NCI-H2081 treated with DMSO at 0.1 percent for 48 hours (cell line): ENCODE results near the gene FAM161B.
"Not testable (repeated sequence)": the region's sequence is repeated elsewhere in the genome, so short reads cannot be mapped to it uniquely, and the experiment has no call there.

ENCODE experiments used
- DNase-seq: peaks from one replicate; lab custom pipeline; 2025; lab: John Stamatoyannopoulos, UW

Gene FAM161B, protein sequence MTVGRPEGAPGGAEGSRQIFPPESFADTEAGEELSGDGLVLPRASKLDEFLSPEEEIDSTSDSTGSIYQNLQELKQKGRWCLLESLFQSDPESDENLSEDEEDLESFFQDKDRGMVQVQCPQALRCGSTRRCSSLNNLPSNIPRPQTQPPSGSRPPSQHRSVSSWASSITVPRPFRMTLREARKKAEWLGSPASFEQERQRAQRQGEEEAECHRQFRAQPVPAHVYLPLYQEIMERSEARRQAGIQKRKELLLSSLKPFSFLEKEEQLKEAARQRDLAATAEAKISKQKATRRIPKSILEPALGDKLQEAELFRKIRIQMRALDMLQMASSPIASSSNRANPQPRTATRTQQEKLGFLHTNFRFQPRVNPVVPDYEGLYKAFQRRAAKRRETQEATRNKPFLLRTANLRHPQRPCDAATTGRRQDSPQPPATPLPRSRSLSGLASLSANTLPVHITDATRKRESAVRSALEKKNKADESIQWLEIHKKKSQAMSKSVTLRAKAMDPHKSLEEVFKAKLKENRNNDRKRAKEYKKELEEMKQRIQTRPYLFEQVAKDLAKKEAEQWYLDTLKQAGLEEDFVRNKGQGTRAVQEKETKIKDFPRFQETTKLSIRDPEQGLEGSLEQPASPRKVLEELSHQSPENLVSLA

DNA sequence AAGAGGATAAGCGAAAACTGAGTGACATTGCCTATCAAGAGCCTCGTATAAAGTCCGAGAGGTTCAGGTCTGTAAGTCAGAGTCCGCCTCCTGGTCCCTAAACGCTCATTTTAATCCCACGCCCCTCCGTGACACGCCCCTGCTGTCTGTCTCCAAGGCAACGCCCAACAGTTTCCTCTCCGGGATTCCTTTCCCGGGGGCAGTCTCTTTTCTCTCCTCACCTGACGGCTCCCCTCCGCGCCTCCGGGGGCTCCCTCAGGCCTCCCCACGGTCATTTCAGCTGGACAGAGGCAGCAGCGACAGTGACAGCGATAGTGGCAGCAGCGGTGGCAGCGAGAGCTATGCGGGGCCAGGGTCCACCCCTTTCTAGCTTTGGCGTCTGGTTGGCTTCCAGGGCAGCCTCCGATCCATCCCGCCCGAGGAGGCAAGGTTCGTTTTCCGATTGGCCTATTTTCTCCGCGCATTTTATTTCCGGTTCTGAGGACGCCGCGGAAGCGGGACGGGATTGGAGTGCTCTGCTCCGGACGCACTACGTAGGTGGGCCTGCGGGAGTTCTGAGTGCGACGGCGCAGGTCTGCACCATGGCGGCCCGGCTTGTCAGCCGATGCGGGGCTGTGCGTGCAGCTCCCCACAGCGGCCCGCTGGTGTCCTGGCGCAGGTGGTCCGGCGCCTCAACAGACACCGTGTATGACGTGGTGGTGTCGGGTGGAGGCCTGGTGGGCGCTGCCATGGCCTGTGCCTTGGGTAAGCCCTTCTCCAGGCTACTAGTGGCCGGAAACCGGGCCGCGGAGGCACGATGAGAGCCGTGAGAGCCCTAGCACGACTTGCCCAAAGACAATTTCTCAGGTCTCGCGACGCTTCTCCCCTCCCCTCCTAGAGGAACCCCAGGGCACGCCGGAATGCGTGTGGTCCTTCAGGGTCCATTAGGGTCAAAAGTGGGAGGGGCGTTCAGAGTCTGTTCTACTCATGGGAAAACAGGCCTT is at the start of gene FAM161B, which contains the start of gene COQ6:
Gene FAM161B (minus strand): TSS at position 343 of the 983 bp plus-strand sequence. CDS start 68 bp downstream, at position 275.
Gene COQ6 (plus strand): TSS at position 551 of the 983 bp plus-strand sequence. CDS start 31 bp downstream, at position 582.
- peak; percentile 81 for DNase-seq

DNA sequence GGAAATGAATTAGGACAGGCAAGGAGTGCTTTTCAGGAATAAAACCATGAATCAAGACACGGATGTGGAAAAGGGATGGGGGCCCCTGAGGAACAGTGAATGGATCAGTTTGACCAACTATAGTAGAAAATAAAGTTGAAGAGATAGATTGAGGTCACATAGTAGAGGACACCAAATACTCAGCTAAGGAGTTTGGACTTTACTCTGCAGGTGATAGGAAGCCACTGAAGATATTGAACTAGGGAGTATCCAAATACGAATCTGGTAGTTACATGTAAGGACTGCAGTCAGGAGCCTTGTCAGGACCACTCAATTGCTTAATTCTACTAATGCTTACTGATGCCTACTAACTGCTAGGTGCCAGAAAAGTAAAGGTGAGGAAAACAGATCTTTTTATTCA is 48.8 kb upstream of the FAM161B start:
- DNase-seq = no peak

DNA sequence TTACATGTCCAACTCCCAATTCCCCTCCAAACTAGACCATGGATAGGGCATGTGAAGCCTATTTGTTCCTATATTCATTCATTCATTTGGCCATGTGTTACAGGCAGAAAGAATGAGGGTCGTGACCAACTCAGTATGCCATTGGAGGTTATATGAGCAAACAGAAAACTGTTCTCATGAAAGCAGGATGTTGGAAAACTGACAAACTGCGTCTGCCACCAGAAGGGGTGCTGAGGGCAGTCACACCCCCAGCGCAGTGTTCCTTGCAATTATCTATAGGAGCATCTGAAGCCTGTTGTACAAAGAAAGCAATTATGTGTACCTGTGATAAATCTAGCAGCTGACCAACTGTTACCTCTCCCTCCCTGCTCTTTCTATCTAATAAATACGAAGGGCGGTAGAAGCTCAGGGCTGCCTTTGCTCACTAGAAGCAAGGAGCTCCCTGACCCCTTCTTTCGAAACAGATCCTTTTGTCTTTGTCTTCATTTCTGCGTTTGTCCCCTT is 48.1 kb upstream of the FAM161B start:
- DNase-seq = no peak

DNA sequence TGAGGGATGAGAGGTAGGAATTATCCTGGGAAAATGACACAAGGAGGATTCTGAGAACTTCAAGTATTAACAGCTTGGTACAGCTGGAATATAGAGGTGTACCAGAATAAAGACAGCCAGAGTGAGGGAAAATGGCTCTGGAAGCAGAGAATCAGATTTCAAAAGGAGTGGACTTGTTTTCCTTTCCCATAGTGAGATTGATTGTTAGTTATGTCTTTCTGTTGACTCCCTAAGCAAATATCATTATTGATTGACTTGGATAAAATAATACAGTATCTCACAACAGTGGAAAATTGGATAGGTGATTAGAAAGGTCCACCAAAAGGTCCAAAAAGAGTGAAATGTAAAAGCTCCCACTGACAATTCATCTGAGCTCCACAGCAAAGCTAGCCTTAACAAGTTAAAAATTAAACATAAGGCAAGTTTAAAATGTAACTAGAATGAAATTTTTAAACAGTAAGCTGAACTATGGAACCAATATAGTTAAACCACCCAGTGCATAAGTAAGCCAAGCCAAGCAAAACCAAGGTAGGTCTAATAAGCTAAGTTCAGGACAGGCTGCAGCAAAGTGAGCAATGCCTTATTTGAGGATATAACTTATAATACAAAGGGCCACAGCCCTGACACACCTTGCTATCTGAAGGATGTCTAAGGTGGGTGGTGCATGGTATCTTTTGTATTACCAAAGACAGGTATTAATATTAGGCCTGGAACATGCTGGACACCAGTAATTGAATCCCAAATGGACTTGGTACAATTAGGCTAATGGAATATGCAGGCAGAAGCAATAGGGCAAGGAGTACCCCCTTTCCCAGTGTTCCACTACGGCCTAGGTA is 47.4 kb upstream of the FAM161B start:
- no peak for DNase-seq

GRCh38 chr14:73996731-73997107 is 46.8 kb upstream of the FAM161B start:
- DNase-seq = no peak

DNA sequence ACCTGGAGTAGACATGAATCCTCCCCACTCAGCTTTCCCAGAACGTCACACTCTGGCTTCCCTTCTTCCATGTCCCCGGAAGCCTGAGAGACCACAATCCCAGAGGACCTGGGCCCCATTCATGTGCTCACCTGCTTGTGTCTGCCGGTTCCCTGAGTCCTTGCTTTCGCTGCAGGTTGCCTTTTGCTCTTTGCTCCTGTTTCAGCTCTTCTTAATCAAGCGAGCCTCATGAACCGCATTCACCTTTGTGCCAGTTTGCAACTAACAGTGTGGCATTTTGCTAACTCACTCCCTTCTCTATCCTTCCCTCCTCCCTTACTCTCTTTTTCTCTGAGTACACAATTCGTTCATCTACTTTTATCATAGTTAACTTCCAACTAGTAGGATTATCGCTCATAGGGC is 46.1 kb upstream of the FAM161B start:
- no peak for DNase-seq

GRCh38 chr14:73994926-73995325 is 45.0 kb upstream of the FAM161B start:
- not testable (repeated sequence) for DNase-seq

DNA sequence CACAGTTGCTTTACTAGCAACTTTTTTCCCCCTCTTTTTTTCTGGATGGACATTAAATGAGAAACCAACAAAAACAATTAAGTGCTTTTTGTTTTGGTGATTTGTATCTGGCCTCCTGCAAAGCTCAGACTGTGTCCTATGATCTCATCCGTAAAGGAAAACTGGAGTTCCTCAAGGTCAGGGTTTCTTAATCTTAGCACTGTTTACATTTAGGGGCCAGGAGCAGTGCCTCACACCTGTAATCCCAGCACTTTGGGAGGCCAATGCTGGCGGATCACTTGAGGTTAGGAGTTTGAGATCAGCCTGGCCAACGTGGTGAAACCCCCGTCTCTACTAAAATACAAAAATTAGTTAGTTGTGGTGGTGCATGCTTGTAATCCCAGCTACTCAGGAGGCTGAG is 41.2 kb upstream of the FAM161B start:
- no peak for DNase-seq

GRCh38 chr14:73988656-73989055 is 38.8 kb upstream of the FAM161B start:
- DNase-seq = not testable (repeated sequence)

DNA sequence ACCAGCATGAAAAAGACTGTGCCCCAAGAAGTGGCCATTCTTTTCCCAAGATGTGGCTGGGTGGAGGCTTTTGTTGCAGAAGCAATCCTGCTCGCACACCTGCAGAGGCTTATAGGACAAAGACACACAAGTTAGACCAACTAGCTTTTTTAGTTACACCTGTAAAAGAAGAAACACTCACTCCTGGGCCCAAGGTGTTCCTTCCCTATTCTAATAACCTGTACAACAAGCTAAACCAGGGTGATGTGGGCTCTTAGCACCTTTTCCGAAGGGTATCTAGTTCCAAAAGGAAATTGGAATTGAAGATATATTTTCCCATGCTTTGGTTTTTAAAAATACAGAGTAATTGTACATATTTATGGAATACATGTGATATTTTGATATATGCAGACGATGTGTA is 38.2 kb upstream of the FAM161B start:
- DNase-seq = no peak

DNA sequence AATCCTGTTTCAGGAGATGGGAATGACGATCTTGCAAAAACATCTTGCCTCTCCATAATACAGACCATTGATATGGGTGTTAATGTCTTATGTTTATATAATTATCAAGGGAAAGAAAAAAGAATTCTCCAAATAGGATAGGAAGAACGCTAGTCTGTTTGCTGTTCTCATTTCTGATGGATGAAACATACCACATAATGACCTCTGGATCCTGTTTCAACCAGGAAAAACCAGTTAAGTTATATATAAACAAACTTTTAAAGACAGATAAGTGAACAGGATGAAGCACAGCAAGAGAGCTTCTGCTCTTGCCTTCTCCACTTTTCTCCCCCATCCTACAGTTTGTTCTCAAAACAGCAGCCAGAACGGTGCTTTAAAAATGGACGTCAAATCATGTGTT is 28.0 kb upstream of the FAM161B start:
- no peak for DNase-seq

DNA sequence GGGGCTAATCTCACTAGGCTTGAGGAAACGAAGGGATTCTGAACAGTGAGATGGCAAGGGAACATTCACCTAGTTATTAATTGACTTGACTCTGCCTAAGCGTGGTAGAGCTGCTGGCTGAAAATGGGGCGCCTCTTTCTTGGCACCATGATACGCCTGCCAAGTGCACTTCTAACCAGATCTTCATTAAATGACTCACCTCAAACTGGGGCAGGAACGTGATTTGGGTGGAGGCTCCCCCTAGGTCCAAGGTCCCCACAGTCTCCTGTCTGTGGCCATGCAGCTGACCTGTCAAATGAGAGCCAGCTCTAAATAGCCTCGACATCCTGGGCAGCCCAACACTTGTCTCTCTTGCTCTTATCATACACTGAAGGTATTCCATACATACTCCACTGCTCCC is 26.2 kb upstream of the FAM161B start:
- no peak for DNase-seq

GRCh38 chr14:73973497-73973896 is 23.6 kb upstream of the FAM161B start:
- DNase-seq = no peak

- no peak for DNase-seq
Observed at GRCh38 chr14:73968885-73969284, 19.0 kb upstream of the FAM161B start.

GRCh38 chr14:73965216-73965615 is 15.3 kb upstream of the FAM161B start:
- DNase-seq = no peak

DNA sequence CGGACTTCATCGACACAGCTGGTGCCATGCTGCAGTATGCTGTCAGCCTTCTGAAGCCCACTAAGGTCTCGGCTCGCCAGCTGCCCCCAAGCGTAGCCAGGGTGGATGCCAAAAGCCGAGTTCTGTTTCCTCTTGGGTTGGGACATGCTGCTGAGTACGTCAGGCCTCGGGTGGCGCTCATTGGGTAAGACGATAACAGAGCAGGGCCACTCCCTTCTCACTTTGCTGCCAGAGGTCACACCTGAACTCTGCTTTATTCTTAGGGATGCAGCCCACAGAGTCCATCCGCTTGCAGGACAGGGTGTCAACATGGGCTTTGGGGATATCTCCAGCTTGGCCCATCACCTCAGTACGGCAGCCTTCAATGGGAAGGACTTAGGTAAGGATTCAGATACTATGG is 11.3 kb upstream of the FAM161B start:
- no peak for DNase-seq

GRCh38 chr14:73958591-73958990 is 8.7 kb upstream of the FAM161B start:
- no peak for DNase-seq

GRCh38 chr14:73955674-73956073 is 5.8 kb upstream of the FAM161B start:
- no peak for DNase-seq

DNA sequence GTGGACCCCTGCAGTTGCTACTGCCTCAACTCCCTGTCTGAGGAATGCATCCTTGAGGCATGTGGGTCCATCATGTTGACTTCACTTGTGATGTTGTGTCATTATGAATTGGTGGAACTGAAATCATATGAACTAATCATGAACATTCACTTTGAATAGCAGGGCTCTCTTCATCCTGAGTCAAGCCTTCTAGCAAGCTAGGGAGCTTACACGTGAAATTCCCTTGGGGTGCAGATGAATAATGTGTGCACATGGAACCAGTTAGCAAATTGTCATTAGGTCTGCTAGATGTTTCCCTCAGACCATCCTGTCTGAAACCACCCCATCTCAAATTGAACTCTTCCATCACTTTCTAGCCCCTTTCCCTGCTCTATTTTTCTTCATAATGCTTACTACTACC is 3.8 kb upstream of the FAM161B start:
- DNase-seq = no peak

GRCh38 chr14:73945159-73945670 is 4.7 kb downstream of the FAM161B start:
- no peak for DNase-seq
